ENCODE data around the gene MOV10L1. TPM values are rescaled to one million over a fixed set of nuclear protein-coding genes. Genes with fewer than 3 reads are reported as not detected.

Gene MOV10L1
- total RNA-seq, 1 donor from 2014 or later: 26.0 TPM

GRCh38 chr22:50175921-50176849, 86.4 kb downstream of the MOV10L1 start:
- no peak for DNase-seq (ENCODE audit: low read depth, low spot score)

GRCh38 chr22:50176850-50177536, 87.2 kb downstream of the MOV10L1 start:
- DNase-seq (ENCODE audit: low read depth, low spot score): no peak

- no peak for DNase-seq (ENCODE audit: low read depth, low spot score)
Observed at GRCh38 chr22:50177537-50178470, 88.0 kb downstream of the MOV10L1 start.

- DNase-seq (ENCODE audit: low read depth, low spot score): no peak
Observed at GRCh38 chr22:50178471-50178864, 88.7 kb downstream of the MOV10L1 start.

GRCh38 chr22:50178871-50179869, 89.4 kb downstream of the MOV10L1 start:
- no peak for DNase-seq (ENCODE audit: low read depth, low spot score)

GRCh38 chr22:50179937-50180726, 90.3 kb downstream of the MOV10L1 start:
- no peak for DNase-seq (ENCODE audit: low read depth, low spot score)

GRCh38 chr22:50180727-50181521, 91.1 kb downstream of the MOV10L1 start:
- no peak for DNase-seq (ENCODE audit: low read depth, low spot score)

GRCh38 chr22:50182176-50183081, 92.6 kb downstream of the MOV10L1 start:
- no peak for DNase-seq (ENCODE audit: low read depth, low spot score)

- DNase-seq (ENCODE audit: low read depth, low spot score): no peak
Observed at GRCh38 chr22:50183141-50183971, 93.5 kb downstream of the MOV10L1 start.

- no peak for DNase-seq (ENCODE audit: low read depth, low spot score)
Observed at GRCh38 chr22:50184004-50184901, 94.4 kb downstream of the MOV10L1 start.

GRCh38 chr22:50184902-50185374, 95.1 kb downstream of the MOV10L1 start:
- DNase-seq (ENCODE audit: low read depth, low spot score): no peak

GRCh38 chr22:50185375-50186087, 95.7 kb downstream of the MOV10L1 start, which contains the start of gene TRABD:
Gene TRABD, plus strand, starts transcription at chr22:50185913. Its CDS starts 7,148 bp downstream, at chr22:50193061.
- peak; percentile 60 for DNase-seq (ENCODE audit: low read depth, low spot score)

GRCh38 chr22:50186181-50186714, 96.4 kb downstream of the MOV10L1 start:
- DNase-seq (ENCODE audit: low read depth, low spot score): no peak

GRCh38 chr22:50186761-50187523, 97.1 kb downstream of the MOV10L1 start:
- no peak for DNase-seq (ENCODE audit: low read depth, low spot score)

All from pulmonary artery endothelial cell (primary cell).